OCI-LY1 (cell line): Measurements from ENCODE around the gene SFT2D3.

Experiments used
- H2AFZ ChIP-seq: fragments of 200-600 bp; sonication (generic), shearing (Covaris generic); 2 replicates; pipeline ENCODE4 v1.6.0; 2014; ENCODE audit warnings: antibody characterized with exemption, mild to moderate bottlenecking, low read length
- H3F3A ChIP-seq: fragments of 200-600 bp; sonication (generic), shearing (Covaris generic); 2 replicates; pipeline ENCODE4 v1.6.0; 2014; ENCODE audit warnings: mild to moderate bottlenecking, antibody characterized with exemption, low read length, moderate library complexity; ENCODE audit not compliant: insufficient read depth
- H3K27ac ChIP-seq: fragments of 200-600 bp; sonication (generic); 2 replicates; pipeline ENCODE4 v1.5.1; 2014; ENCODE audit warnings: low read length, mixed run types, mild to moderate bottlenecking, low read depth; ENCODE audit not compliant: poor library complexity, severe bottlenecking
- H3K27me3 ChIP-seq: fragments of 200-600 bp; sonication (generic); 2 replicates; pipeline ENCODE4 v1.6.0; 2014; ENCODE audit warnings: antibody characterized with exemption, mild to moderate bottlenecking, low read length, moderate library complexity; ENCODE audit not compliant: insufficient read depth
- H3K36me3 ChIP-seq: fragments of 200-600 bp; sonication (generic); 2 replicates; pipeline ENCODE4 v1.6.1; 2014; ENCODE audit warnings: mild to moderate bottlenecking, antibody characterized with exemption, low read length, moderate library complexity, mixed read lengths; ENCODE audit not compliant: insufficient read depth
- H3K4me1 ChIP-seq: fragments of 200-600 bp; sonication (generic); 2 replicates; pipeline ENCODE4 v1.5.1; 2014; ENCODE audit warnings: mild to moderate bottlenecking, low read length, moderate library complexity; ENCODE audit not compliant: insufficient read depth, severe bottlenecking
- H3K4me2 ChIP-seq: fragments of 200-600 bp; sonication (generic), shearing (Covaris generic); 2 replicates; pipeline ENCODE4 v1.6.1; 2014; ENCODE audit warnings: low read length
- H3K4me3 ChIP-seq: fragments of 200-600 bp; sonication (generic); 2 replicates; pipeline ENCODE4 v1.5.1; 2014; ENCODE audit warnings: low read length, low read depth, mild to moderate bottlenecking, mixed read lengths; ENCODE audit not compliant: poor library complexity, severe bottlenecking
- H3K79me2 ChIP-seq: fragments of 200-600 bp; shearing (Covaris generic); 2 replicates; pipeline ENCODE4 v1.6.1; 2016; ENCODE audit warnings: mixed run types, low read length, mixed read lengths; ENCODE audit not compliant: insufficient read depth
- H3K9ac ChIP-seq: fragments of 200-600 bp; sonication (generic), shearing (Covaris generic); 2 replicates; pipeline ENCODE4 v1.6.1; 2014; ENCODE audit warnings: mild to moderate bottlenecking, low read length, mixed read lengths
- H3K9me2 ChIP-seq: fragments of 200-600 bp; sonication (generic), shearing (Covaris generic); 2 replicates; pipeline ENCODE4 v1.6.1; 2014; ENCODE audit warnings: low read depth, mild to moderate bottlenecking, low read length, mixed read lengths
- H3K9me3 ChIP-seq: fragments of 200-600 bp; shearing (Covaris generic); 2 replicates; pipeline ENCODE4 v1.6.1; 2014; ENCODE audit warnings: low read length, mixed read lengths
- H4K20me1 ChIP-seq: fragments of 200-600 bp; sonication (generic), shearing (Covaris generic); 2 replicates; pipeline ENCODE4 v1.6.0; 2016; ENCODE audit warnings: mild to moderate bottlenecking, low read length; ENCODE audit not compliant: insufficient read depth
- CTCF ChIP-seq: fragments of 200-600 bp; sonication (generic), shearing (Covaris generic); IDR thresholded peaks from 2 replicates; pipeline ENCODE4 v1.5.1; 2017; ENCODE audit warnings: mild to moderate bottlenecking, antibody characterized with exemption, low read length, moderate library complexity, mixed read lengths
- EZH2 ChIP-seq: fragments of 200-600 bp; sonication (generic), shearing (Covaris generic); IDR thresholded peaks from 2 replicates; pipeline ENCODE4 v1.8.0; 2017; ENCODE audit warnings: borderline replicate concordance, mixed run types, mild to moderate bottlenecking, antibody characterized with exemption, low read length, moderate library complexity, mixed read lengths

SFT2D3 gene

GRCh38 chr2:127662937-127663565 lies 38.2 kb upstream of the SFT2D3 start:
- Histone ChIP-seq H3K27ac (no peak overlapping the region), H3K36me3 (no peaks in the 10 kb centered on the region), H3K9me2 (no peaks in the 10 kb centered on the region), H3K4me1 (no peaks in the 10 kb centered on the region), H4K20me1 (no peaks in the 10 kb centered on the region), H3K9me3 (no peaks in the 10 kb centered on the region), H2AFZ (no peak overlapping the region), H3K27me3 (peaks cover 5% of the 10 kb centered on the region; the same call in 1 of the 2 replicates), H3K79me2 (no peaks in the 10 kb centered on the region), H3K4me3 (no peak overlapping the region), H3K9ac (no peak overlapping the region), H3F3A (no peaks in the 10 kb centered on the region), H3K4me2 (no peak overlapping the region)
- TF ChIP-seq EZH2 (no peak), CTCF (no peak)

GRCh38 chr2:127663566-127664064 lies 37.7 kb upstream of the SFT2D3 start:
- Histone ChIP-seq H3K36me3 (no peaks in the 10 kb centered on the region), H3K79me2 (no peaks in the 10 kb centered on the region), H3K4me3 (no peak overlapping the region), H4K20me1 (no peaks in the 10 kb centered on the region), H3K9ac (no peak overlapping the region), H3F3A (no peaks in the 10 kb centered on the region), H3K9me2 (no peaks in the 10 kb centered on the region), H3K27ac (no peak overlapping the region), H3K27me3 (peaks cover 5% of the 10 kb centered on the region; the same call in 1 of the 2 replicates), H3K4me1 (no peaks in the 10 kb centered on the region), H2AFZ (no peak overlapping the region), H3K4me2 (no peak overlapping the region), H3K9me3 (no peaks in the 10 kb centered on the region)
- TF ChIP-seq EZH2 (no peak), CTCF (no peak)

- Histone ChIP-seq H3K4me2 (no peak overlapping the region), H3K4me3 (no peak overlapping the region), H4K20me1 (no peaks in the 10 kb centered on the region), H3K9ac (no peak overlapping the region), H3K27ac (no peak overlapping the region), H3K4me1 (no peaks in the 10 kb centered on the region), H3F3A (no peaks in the 10 kb centered on the region), H3K9me2 (no peaks in the 10 kb centered on the region), H3K27me3 (peaks cover 5% of the 10 kb centered on the region; the same call in 1 of the 2 replicates), H3K36me3 (no peaks in the 10 kb centered on the region), H3K79me2 (no peaks in the 10 kb centered on the region), H3K9me3 (no peaks in the 10 kb centered on the region), H2AFZ (no peak overlapping the region)
- TF ChIP-seq EZH2: no peak
- TF ChIP-seq CTCF: no peak
Observed at GRCh38 chr2:127664065-127664894, 37.0 kb upstream of the SFT2D3 start.
